ENCODE results near the gene RALGDS. TPM values are rescaled to one million over a fixed set of nuclear protein-coding genes. Genes with fewer than 3 reads are reported as not detected.

RALGDS gene
- total RNA-seq, 1 experiment from 2014 or later, result 40.1 TPM

DNA sequence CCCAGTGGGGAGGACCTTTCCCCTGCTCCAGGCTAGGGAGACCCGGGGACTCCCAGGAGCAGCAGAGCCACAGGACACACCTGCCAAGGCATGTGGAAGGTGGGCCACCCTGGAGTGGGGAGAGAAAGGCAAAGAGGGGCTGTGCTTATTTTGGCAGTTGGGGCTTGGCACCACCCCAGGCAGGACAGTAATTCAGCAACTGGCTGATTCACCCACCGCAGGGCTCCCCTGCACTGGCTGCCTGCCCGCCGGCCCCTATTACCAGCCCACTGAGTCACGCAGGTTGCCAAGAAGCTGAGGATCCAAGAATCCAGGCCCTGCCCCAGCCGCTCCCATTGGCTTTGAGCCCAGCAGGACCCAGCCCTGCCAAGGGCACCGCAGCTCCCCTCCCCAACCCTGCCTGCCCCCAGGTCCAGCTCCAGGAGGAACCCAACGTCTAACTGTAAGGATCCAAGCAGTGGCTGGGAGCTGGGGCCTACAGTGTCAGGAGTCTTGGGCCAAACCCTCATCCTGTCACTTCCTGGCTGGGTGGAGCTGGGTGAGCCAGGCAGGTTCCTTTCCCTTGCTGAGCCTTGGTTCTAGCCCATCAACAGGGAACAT is 14.2 kb upstream of the RALGDS start:
- Histone ChIP-seq H3K9me3 (ENCODE audit: low read depth, low read length, poor library complexity, severe bottlenecking) (no peaks in the 10 kb centered on the region), H3K4me3 (ENCODE audit: low read depth, low read length, poor library complexity, severe bottlenecking) (no peak overlapping the region), H3K27ac (ENCODE audit: low read depth, low read length, poor library complexity, severe bottlenecking) (no peak overlapping the region), H3K4me1 (ENCODE audit: insufficient read depth, low read length, poor library complexity, severe bottlenecking) (peaks cover 5% of the 10 kb centered on the region), H3K36me3 (ENCODE audit: insufficient read depth, low read length, poor library complexity, severe bottlenecking) (no peaks in the 10 kb centered on the region), H3K27me3 (replicated peaks; ENCODE audit: insufficient read depth, low read depth, low read length, poor library complexity) (no peaks in the 10 kb centered on the region)
- no peak for TF ChIP-seq EZH2 (IDR thresholded peaks at IDR 0.05; ENCODE audit: borderline replicate concordance, low read depth, low read length, poor library complexity, severe bottlenecking)
- TF ChIP-seq, protein P1, sequence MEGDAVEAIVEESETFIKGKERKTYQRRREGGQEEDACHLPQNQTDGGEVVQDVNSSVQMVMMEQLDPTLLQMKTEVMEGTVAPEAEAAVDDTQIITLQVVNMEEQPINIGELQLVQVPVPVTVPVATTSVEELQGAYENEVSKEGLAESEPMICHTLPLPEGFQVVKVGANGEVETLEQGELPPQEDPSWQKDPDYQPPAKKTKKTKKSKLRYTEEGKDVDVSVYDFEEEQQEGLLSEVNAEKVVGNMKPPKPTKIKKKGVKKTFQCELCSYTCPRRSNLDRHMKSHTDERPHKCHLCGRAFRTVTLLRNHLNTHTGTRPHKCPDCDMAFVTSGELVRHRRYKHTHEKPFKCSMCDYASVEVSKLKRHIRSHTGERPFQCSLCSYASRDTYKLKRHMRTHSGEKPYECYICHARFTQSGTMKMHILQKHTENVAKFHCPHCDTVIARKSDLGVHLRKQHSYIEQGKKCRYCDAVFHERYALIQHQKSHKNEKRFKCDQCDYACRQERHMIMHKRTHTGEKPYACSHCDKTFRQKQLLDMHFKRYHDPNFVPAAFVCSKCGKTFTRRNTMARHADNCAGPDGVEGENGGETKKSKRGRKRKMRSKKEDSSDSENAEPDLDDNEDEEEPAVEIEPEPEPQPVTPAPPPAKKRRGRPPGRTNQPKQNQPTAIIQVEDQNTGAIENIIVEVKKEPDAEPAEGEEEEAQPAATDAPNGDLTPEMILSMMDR (conservative IDR thresholded peaks at IDR 0.05; ENCODE audit: low read depth, low read length), result no peak
- no TSS peak for BruUV-seq (replicated peaks)
- intact Hi-C loops (cut with micrococcal nuclease; ENCODE audit: unreplicated experiment), result no loop called here
- ChIA-PET CTCF (no interaction called here), POLR2A (ENCODE audit: low non-redundant PET) (interaction anchor here (0.8 kb wide), 1 partner anchor 232 kb away, joined by 3 read pairs; no protein-coding TSS in a partner anchor)
- DNase-seq (ENCODE audit: low spot score), result no peak

DNA sequence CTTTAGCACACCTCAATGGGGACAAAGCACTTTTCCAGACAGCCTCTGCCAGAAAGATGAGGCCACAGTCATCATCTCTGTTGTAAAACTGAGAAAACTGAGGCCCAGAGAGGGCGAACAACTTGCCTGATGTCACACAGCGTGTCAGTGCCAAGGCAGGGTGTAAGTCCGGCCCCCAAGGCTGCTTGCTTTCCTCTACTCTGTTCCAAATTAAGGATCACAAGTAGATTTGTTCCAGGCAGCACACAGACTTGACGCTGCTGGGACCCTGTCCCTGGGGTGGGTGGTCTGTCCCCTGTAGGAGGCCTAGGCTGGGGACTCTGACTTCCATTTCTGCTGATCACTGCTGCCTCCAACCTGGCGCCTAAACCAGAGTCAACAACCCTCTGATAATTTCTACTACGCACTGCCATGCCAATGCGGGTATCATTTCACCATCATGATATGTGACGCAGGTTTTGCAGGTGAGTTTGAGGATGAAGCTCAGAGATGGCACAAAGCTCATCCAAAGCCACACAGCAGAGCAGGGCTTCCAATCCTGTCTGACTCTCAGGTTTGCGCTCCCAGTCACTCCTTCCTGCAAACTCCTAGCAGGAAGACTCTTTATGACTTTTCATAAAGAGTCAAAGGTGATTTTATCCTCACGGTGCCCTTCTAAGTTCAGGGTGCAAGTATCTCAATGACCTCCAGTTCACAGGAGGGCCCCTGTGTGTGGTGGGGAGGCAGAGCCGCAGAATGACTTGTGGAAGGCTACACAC is 13.5 kb upstream of the RALGDS start:
- H3K4me1 ChIP-seq (ENCODE audit: insufficient read depth, low read length, poor library complexity, severe bottlenecking), result peaks cover 5% of the 10 kb centered on the region
- ChIA-PET POLR2A (ENCODE audit: low non-redundant PET) (interaction anchor here (0.8 kb wide), 1 partner anchor 232 kb away, joined by 3 read pairs; no protein-coding TSS in a partner anchor), CTCF (no interaction called here)
- intact Hi-C loops (cut with micrococcal nuclease; ENCODE audit: unreplicated experiment), result no loop called here
- BruUV-seq (replicated peaks), result no TSS peak
- TF ChIP-seq, protein P1 (conservative IDR thresholded peaks at IDR 0.05; ENCODE audit: low read depth, low read length), result no peak
- TF ChIP-seq EZH2 (IDR thresholded peaks at IDR 0.05; ENCODE audit: borderline replicate concordance, low read depth, low read length, poor library complexity, severe bottlenecking), result no peak
- no peaks in the 10 kb centered on the region for H3K9me3 ChIP-seq (ENCODE audit: low read depth, low read length, poor library complexity, severe bottlenecking)
- DNase-seq (ENCODE audit: low spot score), result no peak
- no peak overlapping the region for H3K27ac ChIP-seq (ENCODE audit: low read depth, low read length, poor library complexity, severe bottlenecking)
- H3K36me3 ChIP-seq (ENCODE audit: insufficient read depth, low read length, poor library complexity, severe bottlenecking), result no peaks in the 10 kb centered on the region
- H3K4me3 ChIP-seq (ENCODE audit: low read depth, low read length, poor library complexity, severe bottlenecking), result no peak overlapping the region
- no peaks in the 10 kb centered on the region for H3K27me3 ChIP-seq (replicated peaks; ENCODE audit: insufficient read depth, low read depth, low read length, poor library complexity)

DNA sequence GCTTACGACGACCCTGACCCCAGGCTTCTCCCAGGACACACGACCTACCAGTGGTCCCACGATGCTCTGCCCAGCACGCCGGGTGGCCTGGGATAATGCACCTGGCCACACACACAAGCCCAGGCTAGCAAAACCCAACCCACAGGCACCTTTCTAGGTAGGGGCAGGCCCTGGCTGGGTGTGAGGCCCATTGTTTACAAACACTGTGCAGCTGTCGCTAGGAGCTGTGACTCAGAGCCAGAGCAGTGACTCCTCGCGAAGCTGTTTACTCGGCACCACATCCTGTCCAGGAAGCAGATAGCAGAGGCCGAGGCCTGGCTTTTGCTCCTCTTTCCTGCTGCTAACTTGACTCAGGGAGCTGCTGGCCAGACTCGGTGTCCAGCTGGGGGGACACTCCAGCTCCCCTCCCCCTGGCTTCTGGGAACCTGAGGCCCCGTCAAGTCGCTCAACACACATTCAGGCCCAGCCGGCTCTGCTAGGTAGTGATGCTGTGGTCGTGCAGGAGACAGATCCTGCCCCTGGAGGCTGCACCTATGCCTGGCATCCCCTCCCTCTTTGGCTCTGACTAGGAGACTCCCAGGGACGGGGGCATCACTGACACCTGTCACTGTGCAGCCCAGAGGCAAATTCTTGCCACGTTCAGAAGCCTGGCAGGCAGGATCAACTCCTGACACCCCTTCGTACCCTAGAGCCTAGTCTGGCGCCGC is 12.8 kb upstream of the RALGDS start:
- ChIA-PET POLR2A (ENCODE audit: low non-redundant PET) (no interaction called here), CTCF (no interaction called here)
- Histone ChIP-seq H3K9me3 (ENCODE audit: low read depth, low read length, poor library complexity, severe bottlenecking) (no peaks in the 10 kb centered on the region), H3K27me3 (replicated peaks; ENCODE audit: insufficient read depth, low read depth, low read length, poor library complexity) (no peaks in the 10 kb centered on the region), H3K36me3 (ENCODE audit: insufficient read depth, low read length, poor library complexity, severe bottlenecking) (no peaks in the 10 kb centered on the region), H3K4me3 (ENCODE audit: low read depth, low read length, poor library complexity, severe bottlenecking) (no peak overlapping the region), H3K27ac (ENCODE audit: low read depth, low read length, poor library complexity, severe bottlenecking) (no peak overlapping the region), H3K4me1 (ENCODE audit: insufficient read depth, low read length, poor library complexity, severe bottlenecking) (peaks cover 5% of the 10 kb centered on the region)
- TF ChIP-seq EZH2 (IDR thresholded peaks at IDR 0.05; ENCODE audit: borderline replicate concordance, low read depth, low read length, poor library complexity, severe bottlenecking), result no peak
- TF ChIP-seq, protein P1 (conservative IDR thresholded peaks at IDR 0.05; ENCODE audit: low read depth, low read length), result no peak
- DNase-seq (ENCODE audit: low spot score), result no peak
- no TSS peak for BruUV-seq (replicated peaks)
- intact Hi-C loops (cut with micrococcal nuclease; ENCODE audit: unreplicated experiment), result no loop called here

Data from A673 (cell line).